ENCODE data around the gene TTLL3. TPM values are rescaled to one million over a fixed set of nuclear protein-coding genes. Genes with fewer than 3 reads are reported as not detected.

Gene TTLL3
- total and polyA plus RNA-seq, 2 of the 8 experiments (the other 6 are each of a cell fraction or from before 2014, with no cell fraction given): 5.9 to 8.9 TPM

DNA sequence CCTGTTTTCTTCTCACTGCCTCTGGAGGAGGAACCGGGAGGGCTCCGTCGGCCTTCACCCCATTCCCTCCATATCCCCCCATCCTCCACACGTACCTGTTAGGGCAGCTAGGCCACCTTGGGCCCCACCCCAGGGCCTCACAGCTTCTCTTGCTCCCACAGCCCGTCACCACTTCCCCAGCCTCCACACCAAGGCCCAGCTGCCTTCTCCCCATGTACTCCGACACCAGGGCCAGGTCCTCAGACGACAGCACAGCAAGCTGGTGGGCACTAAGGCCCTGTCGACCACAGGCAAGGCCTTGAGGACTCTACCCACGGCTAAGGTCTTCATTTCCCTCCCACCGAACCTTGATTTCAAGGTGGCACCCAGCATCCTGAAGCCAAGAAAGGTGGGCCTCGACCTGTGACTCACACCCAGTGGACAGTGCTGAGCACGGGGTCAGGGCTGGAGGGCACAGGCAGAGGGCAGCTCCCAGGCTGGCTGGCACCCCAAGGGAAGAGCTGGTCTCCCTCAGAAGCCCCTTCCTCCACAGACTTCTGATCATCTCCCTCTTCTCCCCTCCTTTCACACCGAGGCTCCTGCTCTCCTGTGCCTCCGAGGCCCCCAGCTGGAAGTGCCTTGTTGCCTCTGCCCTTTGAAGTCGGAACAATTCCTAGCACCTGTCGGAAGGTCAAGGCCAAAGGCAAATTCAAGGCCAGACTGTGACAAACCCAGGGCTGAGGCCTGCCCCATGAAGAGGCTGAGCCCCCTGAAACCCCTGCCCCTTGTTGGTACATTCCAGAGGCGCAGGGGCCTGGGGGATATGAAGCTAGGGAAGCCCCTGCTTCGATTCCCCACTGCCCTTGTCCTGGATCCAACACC, 24.7 kb downstream of the TTLL3 start:
- Histone ChIP-seq H2BK20ac (ENCODE audit: low read length) (no peak overlapping the region), H2BK5ac (ENCODE audit: low read depth, low read length) (no peak overlapping the region; the same call in 1 of the 2 replicates), H3K4me3 (ENCODE audit: extremely low read depth in 1 of 4, insufficient read depth in 2 of 4, low read depth in 3 of 4, low read length in 4 of 4) (no peak overlapping the region), H4K91ac (replicated peaks; ENCODE audit: insufficient read length, low read length) (no peak overlapping the region), H3K23me2 (ENCODE audit: low read depth, low read length) (no peaks in the 10 kb centered on the region; the same call in 1 of the 2 replicates), H3K14ac (ENCODE audit: insufficient read length) (no peak overlapping the region), H3K4ac (replicated peaks; ENCODE audit: insufficient read length, low read depth, low read length) (no peak overlapping the region), H3K23ac (ENCODE audit: insufficient read length) (no peak overlapping the region), H3K79me1 (ENCODE audit: low read depth, low read length) (no peaks in the 10 kb centered on the region), H3K27ac (ENCODE audit: low read depth, low read length) (no peak overlapping the region), H2BK12ac (ENCODE audit: low read depth, low read length) (no peak overlapping the region), H2BK15ac (ENCODE audit: low read length) (no peak overlapping the region), H3K4me2 (ENCODE audit: insufficient read depth in 1 of 2, low read depth in 2 of 2, low read length in 2 of 2) (no peak overlapping the region), H4K20me1 (replicated peaks in 1 of 2; ENCODE audit: control insufficient read depth in 1 of 2, insufficient read depth in 2 of 2, low read length in 2 of 2) (peaks cover 0 to 7% of the 10 kb centered on the region in 2 experiments), H2AFZ (ENCODE audit: low read length) (no peak overlapping the region), H3K36me3 (ENCODE audit: control insufficient read depth in 2 of 4, insufficient read depth in 4 of 4, low read length in 3 of 4) (peaks cover 3 to 17% (median 4%) of the 10 kb centered on the region in 4 experiments; a peak in 5 of 8 replicates), H3K27me3 (replicated peaks in 1 of 4; ENCODE audit: control insufficient read depth in 3 of 4, extremely low read depth in 1 of 4, insufficient read depth in 3 of 4, low read length in 3 of 4) (no peaks in the 10 kb centered on the region), H4K5ac (ENCODE audit: insufficient read length, low read depth, low read length) (no peak overlapping the region), H3K9ac (replicated peaks in 1 of 4; ENCODE audit: extremely low read depth in 1 of 4, low read depth in 3 of 4, low read length in 3 of 4) (no peak overlapping the region), H3K56ac (replicated peaks; ENCODE audit: insufficient read length, low read depth, low read length) (no peak overlapping the region), H3K4me1 (replicated peaks in 1 of 4; ENCODE audit: control insufficient read depth in 3 of 4, insufficient read depth in 4 of 4, low read length in 3 of 4) (no peaks in the 10 kb centered on the region), H4K8ac (ENCODE audit: extremely low read depth, insufficient read depth, low read length) (no peak overlapping the region), H3K79me2 (ENCODE audit: control insufficient read depth in 1 of 2, insufficient read depth in 2 of 2, low read length in 2 of 2) (no peaks in the 10 kb centered on the region), H3K18ac (ENCODE audit: extremely low read depth, low read length) (no peak overlapping the region), H2AK5ac (ENCODE audit: low read depth, low read length) (no peak overlapping the region), H3K9me3 (ENCODE audit: insufficient read depth in 2 of 2, low read depth in 1 of 2, low read length in 1 of 2) (no peaks in the 10 kb centered on the region), H2BK120ac (replicated peaks; ENCODE audit: low read depth, low read length) (no peak overlapping the region)
- ChIA-PET POLR2A (ENCODE audit: partially characterized antibody) (interaction anchor here (1.4 to 1.7 kb wide), 3 partner anchors 8 to 117 kb away, joined by 3 to 4 read pairs (median 4); no protein-coding TSS in a partner anchor), CTCF (ENCODE audit: partially characterized antibody) (interaction anchor here (0.9 to 7.5 kb wide), 3 partner anchors 6 to 20 kb away, joined by 3 to 74 read pairs (median 3); no protein-coding TSS in a partner anchor)
- DNase-seq (ENCODE audit: low read depth in 1 of 2, low spot score in 2 of 2) (no peak), FAIRE-seq (no peak)
- 90% methylated on average over 18 of the region's 18 CpGs; no CpG with 5 or more reads in 1 of the 2 experiments for WGBS, 2 experiments (ENCODE audit: extremely low coverage in 1 of 2, insufficient coverage in 1 of 2, insufficient read length in 1 of 2, insufficient replicate concordance in 2 of 2, low coverage in 1 of 2, low lambda C conversion rate in 2 of 2, missing lambda C conversion rate in 1 of 2)
- no peak for TF ChIP-seq SIN3A (conservative IDR thresholded peaks at IDR 0.05 in 1 of 2, IDR thresholded peaks at IDR 0.05 in 1 of 2; ENCODE audit: low read depth in 1 of 2, low read length in 2 of 2)
- TF ChIP-seq SP4 (IDR thresholded peaks at IDR 0.05; ENCODE audit: low read length): no peak
- TF ChIP-seq SP2 (IDR thresholded peaks at IDR 0.05; ENCODE audit: low read length): no peak
- no peak for TF ChIP-seq KDM5A (IDR thresholded peaks at IDR 0.05; ENCODE audit: low read length)
- TF ChIP-seq HDAC2 (IDR thresholded peaks at IDR 0.05; ENCODE audit: borderline replicate concordance in 1 of 2, low read depth in 2 of 2, low read length in 2 of 2): no peak
- TF ChIP-seq CREB1 (IDR thresholded peaks at IDR 0.05): no peak
- no peak for TF ChIP-seq BRCA1 (IDR thresholded peaks at IDR 0.05; ENCODE audit: low read depth, low read length)
- TF ChIP-seq, protein P1, sequence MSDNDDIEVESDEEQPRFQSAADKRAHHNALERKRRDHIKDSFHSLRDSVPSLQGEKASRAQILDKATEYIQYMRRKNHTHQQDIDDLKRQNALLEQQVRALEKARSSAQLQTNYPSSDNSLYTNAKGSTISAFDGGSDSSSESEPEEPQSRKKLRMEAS (IDR thresholded peaks at IDR 0.05): no peak
- no peak for TF ChIP-seq ZNF274 (IDR thresholded peaks at IDR 0.05; ENCODE audit: borderline replicate concordance, extremely low read depth, low read length)
- no peak for TF ChIP-seq CHD2 (IDR thresholded peaks at IDR 0.05; ENCODE audit: low read length)
- no peak for TF ChIP-seq EZH2 (IDR thresholded peaks at IDR 0.05; ENCODE audit: low read depth, low read length, severe bottlenecking)
- no peak for TF ChIP-seq RXRA (IDR thresholded peaks at IDR 0.05; ENCODE audit: insufficient read depth, low read depth, low read length)

Data from H1 (cell line).